CD4-positive, alpha-beta T cell (primary cell): ENCODE measurements around the gene SPATA9. TPM values are rescaled to one million over a fixed set of nuclear protein-coding genes. Genes with fewer than 3 reads are reported as not detected.

Experiments used
- ATAC-seq: fragments of 200-7000 bp; cut with Tn5 transposase; one replicate; pipeline ENCODE4 v1.10.0; 2022; ENCODE audit warnings: mild to moderate bottlenecking; ENCODE audit not compliant: poor library complexity
- CTCF ChIA-PET: fragments of 350-600 bp; sonication (Branson Sonifier 250); formaldehyde crosslinking; loops from one replicate; lab custom pipeline; 2021; ENCODE audit warnings: antibody characterized with exemption, inconsistent platforms; lab: Charles Lee
- POLR2A ChIA-PET: fragments of 350-600 bp; sonication (Branson Sonifier 250); formaldehyde crosslinking; loops from one replicate; lab custom pipeline; 2021; ENCODE audit warnings: antibody characterized with exemption, inconsistent platforms; lab: Charles Lee
- DNase-seq, 14 experiments: peaks; one replicate each; pipeline ENCODE4 v3.0.0-alpha.2; 2013 to 2020; ENCODE audit warnings: mixed read lengths in 2 of 14
- H3K27ac ChIP-seq, 2 donors: one replicate each; pipeline versions ENCODE4 v1.5.1 to v1.7.0; 2013; ENCODE audit warnings: low read length in 2 of 2, low read depth in 1 of 2, mild to moderate bottlenecking in 1 of 2
- H3K27me3 ChIP-seq, 2 experiments: 1 replicate in 1 of 2; 2 replicates in 1 of 2; pipeline versions ENCODE4 v1.6.1 to v1.7.0; 2013; ENCODE audit warnings: low read length in 2 of 2, control low read depth in 1 of 2, mild to moderate bottlenecking in 1 of 2, moderate library complexity in 1 of 2; ENCODE audit not compliant: insufficient read depth in 2 of 2, control insufficient read depth in 1 of 2
- H3K36me3 ChIP-seq: one replicate; pipeline ENCODE4 v1.6.1; 2013; ENCODE audit warnings: low read length, control low read depth; ENCODE audit not compliant: insufficient read depth
- H3K4me1 ChIP-seq: one replicate; pipeline ENCODE4 v1.6.1; 2013; ENCODE audit warnings: low read length, control low read depth; ENCODE audit not compliant: insufficient read depth
- H3K4me3 ChIP-seq: one replicate; pipeline ENCODE4 v1.5.1; 2013; ENCODE audit warnings: mild to moderate bottlenecking, low read length, moderate library complexity
- H3K9me3 ChIP-seq, 2 experiments: 1 replicate in 1 of 2; 2 replicates in 1 of 2; pipeline versions ENCODE4 v1.6.1 to v1.7.0; 2013; ENCODE audit warnings: low read length in 2 of 2, mild to moderate bottlenecking in 2 of 2, control low read depth in 1 of 2, moderate library complexity in 1 of 2; ENCODE audit not compliant: control insufficient read depth in 1 of 2, insufficient read depth in 1 of 2
- H3K27ac Mint-ChIP-seq: one replicate; pipeline ENCODE4 v1.8.0; 2020; ENCODE audit warnings: mixed read lengths
- H3K27me3 Mint-ChIP-seq: one replicate; pipeline ENCODE4 v1.8.0; 2021; ENCODE audit warnings: mixed read lengths
- H3K36me3 Mint-ChIP-seq: one replicate; pipeline ENCODE4 v1.8.0; 2021; ENCODE audit warnings: low read depth, mixed read lengths
- H3K4me1 Mint-ChIP-seq: one replicate; pipeline ENCODE4 v1.8.0; 2021; ENCODE audit warnings: low read depth, mixed read lengths
- H3K4me3 Mint-ChIP-seq: one replicate; pipeline ENCODE4 v1.8.0; 2020; ENCODE audit warnings: mild to moderate bottlenecking, mixed read lengths
- H3K9me3 Mint-ChIP-seq: one replicate; pipeline ENCODE4 v1.8.0; 2020; ENCODE audit warnings: mixed read lengths
- intact Hi-C, 2 experiments: fragments of 100-400 bp; cut with DNase I in 1 of 2; cut with micrococcal nuclease in 1 of 2; formaldehyde crosslinking; loops; one replicate each; pipeline versions ENCODE4 v1.15.1 to v1.9.0; 2023 to 2025; cut with DNase I, micrococcal nuclease
- total RNA-seq, 174 experiments: library from RNA in 2 of 174; stranded (reverse) in 2 of 174; gene quantifications; one replicate each; pipeline ENCODE4 v1.2.3 and lab custom pipeline; 2021 to 2026
- TF ChIP-seq, protein P1 (sequence below): fragments of 200-600 bp; IDR thresholded peaks from one replicate; pipeline ENCODE4 v1.8.0; 2022; ENCODE audit warnings: antibody characterized with exemption, mild to moderate bottlenecking

SPATA9 gene
- total RNA-seq, 2 experiments from 2014 or later, result not detected

GRCh38 chr5:95725071-95725820, 42.5 kb upstream of the SPATA9 start:
- POLR2A ChIA-PET, result interaction anchor here (0.6 to 2.0 kb wide), 2 partner anchors 11 to 31 kb away, joined by 4 to 5 read pairs; no protein-coding TSS in a partner anchor
- Mint-ChIP-seq H3K9me3 (no peaks in the 10 kb centered on the region), H3K27ac (no peak overlapping the region), H3K4me1 (peaks cover 46% of the 10 kb centered on the region), H3K27me3 (peaks cover 1% of the 10 kb centered on the region), H3K4me3 (no peak overlapping the region), H3K36me3 (no peaks in the 10 kb centered on the region)
- no peak overlapping the region for H3K4me3 ChIP-seq
- intact Hi-C loops, result loop anchor here in 1 of 2 experiments (5.0 kb wide), 1 partner anchor 58 kb away; no protein-coding TSS in a partner anchor
- DNase-seq, result no peak
- peaks cover 3% of the 10 kb centered on the region for H3K4me1 ChIP-seq
- no peak for ATAC-seq
- H3K9me3 ChIP-seq, result no peaks in the 10 kb centered on the region
- no peak overlapping the region for H3K27ac ChIP-seq
- CTCF ChIA-PET, result interaction anchor here (0.7 to 1.2 kb wide), 2 partner anchors 23 to 35 kb away, joined by 3 to 5 read pairs; no protein-coding TSS in a partner anchor
- no peaks in the 10 kb centered on the region for H3K36me3 ChIP-seq
- peaks cover 0 to 2% of the 10 kb centered on the region in 2 experiments for H3K27me3 ChIP-seq
- TF ChIP-seq, protein P1, sequence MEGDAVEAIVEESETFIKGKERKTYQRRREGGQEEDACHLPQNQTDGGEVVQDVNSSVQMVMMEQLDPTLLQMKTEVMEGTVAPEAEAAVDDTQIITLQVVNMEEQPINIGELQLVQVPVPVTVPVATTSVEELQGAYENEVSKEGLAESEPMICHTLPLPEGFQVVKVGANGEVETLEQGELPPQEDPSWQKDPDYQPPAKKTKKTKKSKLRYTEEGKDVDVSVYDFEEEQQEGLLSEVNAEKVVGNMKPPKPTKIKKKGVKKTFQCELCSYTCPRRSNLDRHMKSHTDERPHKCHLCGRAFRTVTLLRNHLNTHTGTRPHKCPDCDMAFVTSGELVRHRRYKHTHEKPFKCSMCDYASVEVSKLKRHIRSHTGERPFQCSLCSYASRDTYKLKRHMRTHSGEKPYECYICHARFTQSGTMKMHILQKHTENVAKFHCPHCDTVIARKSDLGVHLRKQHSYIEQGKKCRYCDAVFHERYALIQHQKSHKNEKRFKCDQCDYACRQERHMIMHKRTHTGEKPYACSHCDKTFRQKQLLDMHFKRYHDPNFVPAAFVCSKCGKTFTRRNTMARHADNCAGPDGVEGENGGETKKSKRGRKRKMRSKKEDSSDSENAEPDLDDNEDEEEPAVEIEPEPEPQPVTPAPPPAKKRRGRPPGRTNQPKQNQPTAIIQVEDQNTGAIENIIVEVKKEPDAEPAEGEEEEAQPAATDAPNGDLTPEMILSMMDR, result no peak

- DNase-seq (no peak), ATAC-seq (no peak)
- peaks cover 33% of the 10 kb centered on the region for H3K4me1 Mint-ChIP-seq
- no peak overlapping the region for H3K4me3 ChIP-seq
- no peaks in the 10 kb centered on the region for H3K36me3 ChIP-seq
- no peak overlapping the region for H3K27ac ChIP-seq
- H3K27me3 Mint-ChIP-seq, result no peaks in the 10 kb centered on the region
- peaks cover 8% of the 10 kb centered on the region for H3K4me1 ChIP-seq
- H3K27me3 ChIP-seq, result no peaks in the 10 kb centered on the region
- ChIA-PET POLR2A (interaction anchor here (0.7 to 2.0 kb wide), 4 partner anchors 10 to 612 kb away, joined by 3 to 5 read pairs (median 4); no protein-coding TSS in a partner anchor), CTCF (interaction anchor here (0.7 to 1.6 kb wide), 2 partner anchors 10 to 58 kb away, joined by 3 to 4 read pairs; no protein-coding TSS in a partner anchor)
- TF ChIP-seq, protein P1, result no peak
- H3K36me3 Mint-ChIP-seq, result no peaks in the 10 kb centered on the region
- intact Hi-C loops, result no loop called here
- H3K4me3 Mint-ChIP-seq, result no peak overlapping the region
- H3K9me3 ChIP-seq, result no peaks in the 10 kb centered on the region
- no peaks in the 10 kb centered on the region for H3K9me3 Mint-ChIP-seq
- H3K27ac Mint-ChIP-seq, result no peak overlapping the region
These were observed 41.0 kb upstream of the SPATA9 start for GRCh38 chr5:95723632-95724369.

DNA sequence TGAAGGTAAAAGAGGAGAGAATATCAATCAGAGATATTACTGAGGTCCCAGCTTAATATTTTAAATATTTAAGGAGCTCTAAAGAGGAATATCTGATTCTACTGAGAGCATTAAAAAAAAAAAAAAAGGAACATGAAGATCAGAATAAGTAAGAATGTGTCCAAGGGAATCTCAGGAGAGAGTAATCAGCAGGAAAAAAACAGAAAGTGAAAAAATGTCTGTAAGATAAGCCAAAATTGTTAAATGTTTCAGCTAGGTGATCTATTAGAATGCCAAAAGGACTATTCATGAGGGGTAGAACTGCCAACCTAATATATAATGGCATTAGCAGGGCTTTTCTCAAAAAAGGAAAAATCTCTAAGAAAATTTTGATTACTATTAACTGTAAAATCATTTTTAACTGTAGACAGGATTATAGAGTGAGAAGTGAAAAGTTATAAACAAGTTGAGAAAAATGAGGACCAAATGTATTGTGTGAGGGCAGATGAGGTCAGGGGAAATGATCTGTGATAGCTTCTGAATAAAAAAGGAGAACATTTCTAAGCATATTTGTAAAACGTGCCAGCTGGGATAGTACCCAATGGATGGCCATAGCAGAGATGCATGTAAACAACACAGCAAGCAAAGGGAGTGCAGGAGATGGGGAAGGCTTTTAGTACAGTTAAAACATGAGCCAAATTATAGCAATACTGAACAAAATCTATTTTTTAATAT, 38.9 kb upstream of the SPATA9 start:
- H3K27ac ChIP-seq, result no peak overlapping the region
- H3K27me3 Mint-ChIP-seq, result no peaks in the 10 kb centered on the region
- ATAC-seq, result no peak
- H3K27me3 ChIP-seq, result no peaks in the 10 kb centered on the region
- no peaks in the 10 kb centered on the region for H3K9me3 Mint-ChIP-seq
- DNase-seq, result no peak
- no peak overlapping the region for H3K4me3 ChIP-seq
- H3K4me1 ChIP-seq, result peaks cover 20% of the 10 kb centered on the region
- H3K4me1 Mint-ChIP-seq, result peaks cover 12% of the 10 kb centered on the region
- ChIA-PET CTCF (interaction anchor here (0.7 kb wide), 1 partner anchor 31 kb away, joined by 3 read pairs; no protein-coding TSS in a partner anchor), POLR2A (interaction anchor here (1.1 kb wide), 1 partner anchor 9 kb away, joined by 4 read pairs; the partner anchor contains the start of gene RHOBTB3)
- H3K36me3 Mint-ChIP-seq, result no peaks in the 10 kb centered on the region
- H3K9me3 ChIP-seq, result no peaks in the 10 kb centered on the region
- H3K36me3 ChIP-seq, result no peaks in the 10 kb centered on the region
- intact Hi-C loops, result no loop called here
- H3K4me3 Mint-ChIP-seq, result no peak overlapping the region
- TF ChIP-seq, protein P1, result no peak
- no peak overlapping the region for H3K27ac Mint-ChIP-seq
